HG03039 (cell line): ENCODE measurements around the gene MOSMO.
"Not testable (repeated sequence)": the region's sequence is repeated elsewhere in the genome, so short reads cannot be mapped to it uniquely, and the experiment has no call there.

Experiments
- ATAC-seq: cut with Tn5 transposase; IDR thresholded peaks from one replicate; pipeline ENCODE4 v1.9.1; 2021; ENCODE audit warnings: mild to moderate bottlenecking, moderate library complexity; ENCODE audit not compliant: unreplicated experiment

The MOSMO gene

GRCh38 chr16:22043882-22044281 lies 36.0 kb downstream of the MOSMO start:
- ATAC-seq: not testable (repeated sequence)

DNA sequence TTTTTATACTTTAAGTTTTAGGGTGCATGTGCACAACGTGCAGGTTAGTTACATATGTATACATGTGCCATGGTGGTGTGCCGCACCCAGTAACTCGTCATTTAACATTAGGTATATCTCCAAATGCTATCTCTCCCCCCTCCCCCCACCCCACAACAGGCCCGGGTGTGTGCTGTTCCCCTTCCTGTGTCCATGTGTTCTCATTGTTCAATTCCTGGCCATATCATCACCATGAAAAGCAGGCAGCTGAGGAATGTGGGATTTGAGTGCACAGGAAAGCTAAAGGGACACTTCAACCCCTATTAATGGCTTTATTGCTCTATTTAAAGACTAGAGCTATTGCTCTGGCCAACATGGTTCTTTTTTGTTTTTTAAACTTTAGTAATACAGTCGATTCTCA lies 38.0 kb downstream of the MOSMO start:
- ATAC-seq: not testable (repeated sequence)

DNA sequence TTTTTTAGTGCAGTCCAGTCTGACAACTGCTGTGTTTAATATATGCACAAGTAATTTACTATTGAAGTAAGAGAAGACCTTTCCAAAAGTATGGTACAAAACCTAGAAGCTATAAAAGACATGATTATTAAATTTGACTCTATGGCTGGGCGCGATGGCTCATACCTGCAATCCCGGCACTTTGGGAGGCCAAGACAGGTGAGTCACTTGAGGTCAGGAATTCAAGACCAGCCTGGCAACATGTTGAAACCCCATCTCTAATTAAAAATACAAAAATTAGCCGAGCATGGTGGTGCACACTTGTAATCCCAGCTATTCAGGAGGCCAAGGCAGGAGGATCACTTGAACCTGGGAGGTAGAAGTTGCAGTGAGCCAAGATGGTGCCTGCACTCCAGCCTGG lies 43.1 kb downstream of the MOSMO start:
- ATAC-seq: no peak

- no peak for ATAC-seq
These were observed 45.1 kb downstream of the MOSMO start for GRCh38 chr16:22052980-22053379.

DNA sequence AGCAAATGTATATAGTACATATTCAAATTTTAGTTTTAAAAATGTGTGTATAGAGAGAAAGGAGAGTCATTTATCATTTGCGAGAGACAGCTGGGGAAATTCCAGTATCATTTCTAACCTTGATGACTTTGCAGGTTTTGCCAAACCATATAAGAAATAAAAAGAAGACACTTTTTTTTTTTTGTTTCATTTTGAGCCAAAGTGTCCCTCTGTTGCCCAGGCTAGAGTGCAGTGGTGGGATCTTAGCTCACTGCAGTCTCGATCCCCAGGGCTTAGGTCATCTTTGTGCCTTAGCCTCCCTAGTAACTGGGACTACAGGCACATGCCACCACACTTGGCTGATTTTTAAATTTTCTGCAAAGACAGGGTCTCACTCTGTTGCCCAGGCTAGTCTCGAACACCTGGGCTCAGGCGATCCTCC lies 46.0 kb downstream of the MOSMO start:
- ATAC-seq: no peak

- ATAC-seq: no peak
These were observed 47.1 kb downstream of the MOSMO start for GRCh38 chr16:22054847-22055590.

DNA sequence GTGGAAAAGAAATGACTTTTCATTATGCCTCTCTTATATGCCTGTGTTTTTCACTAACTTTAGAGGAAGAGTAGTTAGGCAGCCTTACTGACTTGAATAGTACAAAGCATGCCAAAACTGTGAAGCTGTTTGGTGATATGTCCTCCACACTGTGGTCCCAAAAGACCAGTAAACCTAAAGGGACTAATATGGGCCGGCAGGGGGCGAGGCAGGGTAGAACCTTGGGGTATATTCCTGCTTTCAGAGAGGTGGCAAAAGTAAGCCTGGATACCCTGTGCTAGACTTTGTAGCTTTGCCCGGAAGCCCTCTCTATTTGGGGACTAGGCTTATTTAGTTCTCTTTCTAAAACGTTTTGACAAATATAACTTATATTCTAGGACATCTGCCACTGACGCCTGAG lies 48.0 kb downstream of the MOSMO start:
- no peak for ATAC-seq

DNA sequence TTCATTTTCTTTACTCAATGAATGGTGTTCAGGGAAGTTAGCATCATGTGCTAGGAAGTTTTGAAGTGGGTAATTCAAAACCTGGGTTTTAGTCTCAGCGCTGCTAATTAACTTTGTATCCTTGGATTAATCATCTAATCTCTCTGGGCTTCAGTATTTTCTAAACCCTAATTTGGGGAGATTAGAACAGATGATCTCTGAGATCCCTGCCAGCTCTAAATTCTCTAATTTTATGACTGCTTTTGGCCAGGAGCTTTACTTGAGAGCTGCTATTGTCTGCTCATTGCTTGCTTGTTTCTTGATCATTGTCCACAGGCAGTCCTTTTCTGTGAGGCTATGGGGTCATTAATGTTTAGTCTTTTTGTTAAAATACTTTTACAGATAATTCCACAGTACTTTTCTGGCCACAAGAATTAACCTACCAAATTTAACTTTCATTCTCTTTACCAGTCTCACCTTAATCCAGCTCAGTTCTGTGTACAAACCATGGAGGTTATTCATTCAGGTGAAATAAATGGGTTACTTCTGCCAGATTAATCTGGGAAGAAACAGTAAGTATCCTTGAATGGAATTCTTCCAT lies 56.1 kb downstream of the MOSMO start:
- no peak for ATAC-seq

DNA sequence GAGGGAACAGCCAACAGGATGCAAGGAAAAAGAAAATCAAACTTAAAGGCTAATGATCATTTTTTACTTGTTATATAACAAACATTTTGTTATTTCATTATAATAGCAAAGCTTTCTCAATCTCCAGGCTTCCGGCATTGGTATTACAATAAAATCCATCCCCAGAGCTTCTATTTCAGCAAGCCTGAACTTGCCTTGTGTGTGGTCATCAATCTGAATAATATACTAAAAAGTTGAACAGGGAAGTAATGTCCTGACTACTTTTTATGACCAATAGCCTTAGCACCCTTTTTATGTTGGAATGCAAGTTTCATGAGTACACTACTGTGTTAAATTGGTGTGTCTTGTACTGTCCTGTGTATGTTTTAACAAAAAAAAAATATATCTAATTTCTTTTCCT lies 57.3 kb downstream of the MOSMO start:
- no peak for ATAC-seq

DNA sequence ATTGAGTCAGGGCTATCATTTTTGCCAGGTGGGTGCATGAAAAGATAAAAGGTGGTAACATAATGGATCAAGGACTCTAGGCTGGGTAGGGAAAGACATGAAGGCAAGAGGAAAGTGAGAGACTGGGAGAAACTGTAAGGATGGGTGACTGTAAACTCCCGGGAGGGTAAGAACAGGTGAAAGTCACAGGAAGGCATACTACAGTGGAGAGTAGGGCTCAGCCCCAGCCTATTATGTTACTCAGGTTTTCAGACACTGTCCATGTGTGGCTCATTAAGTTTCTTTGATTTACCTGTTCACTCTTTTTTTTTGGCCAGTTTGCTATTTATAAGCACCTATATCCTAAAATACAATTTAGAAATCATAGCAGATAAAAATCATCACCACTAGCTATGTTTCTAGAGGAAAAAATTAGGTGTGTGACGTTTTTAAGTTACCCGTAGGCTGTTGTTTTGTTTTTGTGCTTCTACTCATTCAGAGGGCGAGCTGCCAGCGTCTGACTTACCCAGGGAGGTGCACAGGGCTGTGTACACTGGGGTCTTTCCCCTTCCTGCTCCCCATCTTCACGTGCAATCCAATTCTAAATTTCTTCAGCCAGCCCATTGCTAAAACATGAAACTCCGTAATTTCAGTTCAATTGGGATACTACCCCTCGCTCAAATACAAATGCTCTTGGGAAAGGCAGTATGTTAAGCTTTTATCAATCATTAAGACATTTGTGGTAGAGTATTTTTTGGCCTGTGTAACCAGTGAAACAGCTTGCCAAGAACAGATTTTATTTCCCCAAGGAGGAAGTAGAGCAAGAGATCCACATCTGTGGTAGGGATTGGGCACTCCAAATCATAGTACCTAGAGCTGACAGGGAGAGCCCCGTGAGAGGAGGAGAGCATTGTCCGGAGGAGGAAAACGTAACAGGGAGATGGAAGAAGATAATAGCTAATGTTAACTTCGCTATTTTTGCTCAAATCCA lies 62.7 kb downstream of the MOSMO start:
- ATAC-seq: no peak

GRCh38 chr16:22071331-22071910 lies 63.5 kb downstream of the MOSMO start:
- no peak for ATAC-seq

- no peak for ATAC-seq
These were observed 65.4 kb downstream of the MOSMO start for GRCh38 chr16:22073350-22073749.

DNA sequence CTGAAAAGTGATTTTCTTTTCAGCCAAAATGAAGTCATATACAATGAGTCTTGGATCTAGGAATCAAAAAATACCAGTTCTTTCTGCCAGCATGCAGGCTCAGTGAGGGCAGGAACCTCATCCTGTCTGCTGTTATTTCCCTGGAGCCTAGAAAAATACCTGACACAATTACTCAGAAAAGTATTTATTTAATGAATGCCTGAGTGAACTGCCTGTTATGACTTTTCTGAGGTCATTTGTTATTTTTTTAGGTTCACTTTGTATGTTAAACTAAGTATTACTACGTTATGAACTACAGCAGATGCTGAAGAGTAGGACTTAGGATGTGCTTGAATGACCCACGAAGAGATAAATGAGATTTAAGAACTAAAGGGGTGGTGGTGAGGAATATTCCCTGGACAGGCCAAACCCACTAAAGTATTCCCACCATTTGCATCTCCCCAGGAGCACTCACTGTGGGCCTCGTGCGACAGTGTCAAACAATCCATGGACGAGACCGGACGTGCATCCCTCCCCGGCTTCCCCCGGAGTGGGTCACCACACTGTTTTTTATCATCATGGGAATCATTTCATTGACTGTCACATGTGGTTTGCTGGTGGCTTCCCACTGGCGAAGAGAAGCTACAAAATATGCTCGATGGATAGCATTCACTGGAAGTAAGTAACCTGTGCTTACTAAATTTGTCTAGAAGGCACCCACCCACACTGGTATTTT lies 67.3 kb downstream of the MOSMO start:
- no peak for ATAC-seq

DNA sequence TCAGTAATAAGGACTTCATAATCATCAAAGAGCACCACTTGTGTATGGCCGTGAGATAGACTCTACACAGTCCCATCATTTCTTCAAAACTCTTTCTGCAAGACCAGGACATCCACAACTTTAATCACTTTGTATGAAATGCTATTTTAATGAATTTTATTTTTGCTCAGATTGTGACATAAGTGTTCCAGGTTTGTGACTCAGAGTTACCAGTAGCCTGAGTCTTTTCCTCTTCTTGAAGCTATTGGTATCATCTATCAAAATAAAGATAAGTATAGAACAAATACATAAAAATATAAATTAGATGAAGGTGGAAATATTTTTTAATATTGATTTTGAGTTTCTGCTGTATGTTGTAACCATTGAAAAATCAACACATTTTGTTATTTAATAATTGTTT lies 67.9 kb downstream of the MOSMO start:
- ATAC-seq: no peak

DNA sequence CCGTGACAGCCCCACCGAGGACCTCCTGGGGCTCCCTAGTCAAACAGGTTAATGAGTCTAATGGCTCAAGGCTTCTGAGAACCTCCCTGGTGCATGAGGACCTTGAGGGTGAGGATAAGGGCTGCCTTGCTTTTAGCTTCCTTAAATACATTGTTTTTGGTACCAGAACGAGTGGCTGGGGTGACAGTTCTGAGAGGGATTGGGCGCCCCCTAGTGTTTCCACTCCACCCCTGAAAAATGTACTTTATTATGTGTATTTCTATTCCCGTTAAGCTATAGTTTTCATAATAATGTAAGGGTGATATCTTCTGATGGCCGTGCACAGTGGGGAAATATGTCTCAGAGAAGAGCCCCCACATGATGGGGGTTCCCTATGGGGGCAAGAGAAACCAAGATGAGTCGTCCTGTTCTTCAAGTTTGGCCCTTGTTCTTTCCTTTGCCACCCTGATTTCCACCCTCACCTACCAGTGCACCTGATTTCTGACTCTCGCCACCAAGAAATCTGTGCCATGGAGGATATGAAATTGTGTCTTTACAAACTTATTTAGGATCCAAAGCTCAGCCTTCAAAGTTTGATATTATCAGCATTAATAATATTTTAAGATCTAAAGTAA lies 69.9 kb downstream of the MOSMO start:
- ATAC-seq: no peak

GRCh38 chr16:22078656-22079055 lies 70.7 kb downstream of the MOSMO start:
- ATAC-seq: no peak

DNA sequence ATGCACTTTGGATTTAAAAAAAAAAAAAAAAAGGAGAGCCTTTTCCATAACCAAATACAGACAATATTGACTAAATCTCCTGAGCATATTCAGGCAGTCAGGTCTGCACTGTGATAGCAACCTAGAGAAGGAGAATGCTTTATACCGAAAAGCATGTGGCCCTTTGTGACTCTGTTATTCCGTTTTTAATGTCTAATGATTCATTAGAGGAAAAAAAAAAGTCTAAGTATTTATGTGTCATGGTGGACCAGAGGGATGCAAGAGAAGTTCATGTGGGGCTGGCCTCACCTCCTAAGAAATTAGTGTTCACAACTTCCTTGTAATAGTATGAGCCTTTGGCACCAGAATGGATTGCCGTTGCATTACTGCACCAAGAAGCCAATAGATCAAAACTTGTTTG lies 73.1 kb downstream of the MOSMO start:
- ATAC-seq: no peak

DNA sequence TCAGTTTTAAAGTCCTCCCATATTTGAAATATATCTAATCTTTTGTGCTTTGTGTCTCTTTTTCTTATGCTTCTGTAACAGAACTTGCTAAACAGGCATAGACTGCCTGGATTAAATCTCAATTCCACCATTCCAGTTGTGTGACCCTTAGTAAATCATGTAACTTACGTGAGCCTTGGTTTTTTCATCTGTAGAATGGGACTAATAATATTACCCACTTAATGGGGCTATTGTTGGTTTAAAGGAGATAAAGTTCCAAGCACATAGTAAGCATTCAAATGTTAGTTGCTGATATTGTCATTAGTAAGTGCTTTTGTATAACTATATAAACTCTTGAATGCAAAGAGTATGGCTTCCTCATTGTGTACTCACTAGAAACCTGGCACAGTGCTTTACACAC lies 78.5 kb downstream of the MOSMO start:
- ATAC-seq: no peak

DNA sequence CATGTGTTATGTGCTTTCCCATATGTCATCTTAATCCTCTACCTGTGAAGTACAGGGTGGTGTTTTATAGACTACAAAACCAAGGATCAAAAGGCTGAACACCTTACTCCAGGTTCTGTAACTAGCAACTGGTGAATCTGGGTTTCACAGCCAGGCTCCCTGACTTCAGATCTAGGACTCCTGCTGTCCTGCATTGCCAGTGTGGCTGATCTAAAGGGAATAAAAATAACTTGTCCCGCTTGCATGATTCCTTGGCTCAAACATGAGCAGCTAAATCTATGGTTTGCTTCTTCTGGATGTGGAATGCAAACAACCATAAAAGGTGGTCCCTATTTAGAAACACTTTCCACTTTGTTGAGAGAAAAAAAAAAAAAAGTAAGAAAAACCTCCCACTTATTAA lies 80.7 kb downstream of the MOSMO start:
- no peak for ATAC-seq

DNA sequence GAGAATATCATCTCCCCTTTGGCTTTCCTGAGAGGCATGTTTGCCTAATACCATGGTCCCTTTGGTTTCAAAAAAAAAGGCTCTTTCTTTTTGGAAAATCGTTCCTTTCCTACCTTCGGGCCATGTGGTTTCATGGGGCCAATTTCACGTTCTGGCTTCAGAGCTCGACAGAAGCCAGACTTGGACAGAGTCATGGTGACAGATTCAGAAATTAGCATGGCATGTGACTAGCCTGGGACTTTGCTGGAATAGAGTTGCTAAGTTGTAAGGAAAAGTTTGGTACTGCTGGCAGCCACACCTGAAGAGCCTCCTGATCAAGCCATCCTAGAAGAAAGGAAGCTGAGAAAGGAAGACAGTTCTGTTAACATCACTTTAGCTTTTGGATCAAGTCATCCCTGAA lies 82.0 kb downstream of the MOSMO start:
- no peak for ATAC-seq
